Measurements from ENCODE around the gene SHC2. TPM values are rescaled to one million over a fixed set of nuclear protein-coding genes. Genes with fewer than 3 reads are reported as not detected.

Gene SHC2
- total and polyA plus RNA-seq, 8 donors: 16.0 to 34.5 (median 20.2) TPM

DNA sequence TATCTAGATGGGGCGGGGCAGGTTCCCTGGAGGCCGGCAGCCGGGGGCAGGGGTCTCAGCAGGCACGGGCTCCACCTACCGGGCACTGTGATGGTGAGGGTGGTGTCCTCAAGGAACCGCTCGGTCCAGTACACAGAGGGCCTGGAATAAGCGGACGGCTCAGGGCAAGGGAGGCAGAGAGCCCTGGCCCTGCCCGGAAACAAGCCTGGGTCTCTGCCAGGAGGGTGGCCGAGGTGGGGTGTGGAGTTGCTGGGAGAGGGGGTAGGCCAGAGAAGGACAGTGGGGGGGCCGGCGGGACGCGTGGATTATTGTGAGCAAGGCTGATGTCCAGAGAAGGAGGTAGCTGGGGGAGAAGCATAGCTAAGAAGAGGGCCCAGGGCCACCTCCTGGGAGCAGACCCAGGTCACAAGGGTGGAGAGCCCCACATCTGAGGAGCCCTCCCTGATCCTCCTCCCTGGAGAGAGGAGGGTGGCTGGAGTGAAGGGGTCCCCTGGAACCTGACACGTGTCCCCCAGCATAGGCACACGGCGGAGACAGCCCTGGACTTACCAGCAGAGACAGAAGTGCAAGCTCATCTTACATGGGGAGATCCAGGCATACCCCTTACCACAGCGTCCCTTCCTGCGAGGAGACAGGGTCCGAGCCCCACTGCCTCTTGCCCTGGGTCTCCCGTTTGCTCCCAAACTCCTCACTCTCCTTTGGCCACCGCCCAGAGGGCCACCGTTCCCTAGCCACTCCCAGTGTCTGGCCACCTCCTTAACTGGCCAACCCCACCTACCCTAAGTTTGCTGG, 87.2 kb downstream of the SHC2 start:
- TF ChIP-seq, protein P1, sequence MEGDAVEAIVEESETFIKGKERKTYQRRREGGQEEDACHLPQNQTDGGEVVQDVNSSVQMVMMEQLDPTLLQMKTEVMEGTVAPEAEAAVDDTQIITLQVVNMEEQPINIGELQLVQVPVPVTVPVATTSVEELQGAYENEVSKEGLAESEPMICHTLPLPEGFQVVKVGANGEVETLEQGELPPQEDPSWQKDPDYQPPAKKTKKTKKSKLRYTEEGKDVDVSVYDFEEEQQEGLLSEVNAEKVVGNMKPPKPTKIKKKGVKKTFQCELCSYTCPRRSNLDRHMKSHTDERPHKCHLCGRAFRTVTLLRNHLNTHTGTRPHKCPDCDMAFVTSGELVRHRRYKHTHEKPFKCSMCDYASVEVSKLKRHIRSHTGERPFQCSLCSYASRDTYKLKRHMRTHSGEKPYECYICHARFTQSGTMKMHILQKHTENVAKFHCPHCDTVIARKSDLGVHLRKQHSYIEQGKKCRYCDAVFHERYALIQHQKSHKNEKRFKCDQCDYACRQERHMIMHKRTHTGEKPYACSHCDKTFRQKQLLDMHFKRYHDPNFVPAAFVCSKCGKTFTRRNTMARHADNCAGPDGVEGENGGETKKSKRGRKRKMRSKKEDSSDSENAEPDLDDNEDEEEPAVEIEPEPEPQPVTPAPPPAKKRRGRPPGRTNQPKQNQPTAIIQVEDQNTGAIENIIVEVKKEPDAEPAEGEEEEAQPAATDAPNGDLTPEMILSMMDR (IDR thresholded peaks at IDR 0.05): no peak
- Histone ChIP-seq H3K27ac (no peak overlapping the region), H3K4me1 (no peaks in the 10 kb centered on the region), H3K4me3 (no peak overlapping the region), H3K27me3 (peaks cover 6 to 50% of the 10 kb centered on the region in 2 donors), H3K9me3 (no peaks in the 10 kb centered on the region), H3K36me3 (no peaks in the 10 kb centered on the region)
- no peak for ATAC-seq
- DNase-seq: no peak
- intact Hi-C loops (cut with DNase I): no loop called here

DNA sequence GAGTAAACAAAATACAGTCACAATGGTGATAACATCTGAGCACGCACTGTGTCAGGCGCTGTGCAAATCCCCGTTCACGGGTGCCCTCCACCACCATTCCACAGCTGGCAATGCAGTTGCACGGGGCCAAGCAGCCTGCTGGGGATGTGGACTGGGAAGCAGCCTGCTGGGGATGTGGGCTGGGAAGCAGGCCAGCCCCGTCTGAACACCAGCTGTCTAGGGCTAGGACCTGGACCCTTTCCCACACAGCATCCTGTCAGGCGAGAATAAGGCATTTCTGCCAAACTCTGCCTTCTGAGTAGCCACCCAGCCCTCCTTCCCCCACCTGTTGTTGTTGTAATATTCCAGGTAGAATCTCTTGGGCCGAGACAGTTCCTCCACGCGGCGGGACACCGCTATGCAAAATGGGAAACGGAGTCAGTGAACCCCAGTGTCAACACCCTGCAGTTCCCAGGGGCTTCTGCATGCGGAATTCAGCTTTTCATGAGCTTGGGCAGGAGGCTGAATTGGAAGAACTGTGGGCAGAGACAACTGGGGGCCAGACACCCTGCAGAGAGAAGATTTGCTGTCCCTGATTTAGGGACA, 88.4 kb downstream of the SHC2 start:
- no peaks in the 10 kb centered on the region for H3K4me1 ChIP-seq
- H3K27me3 ChIP-seq: peaks cover 6 to 58% of the 10 kb centered on the region in 2 donors
- H3K36me3 ChIP-seq: no peaks in the 10 kb centered on the region
- TF ChIP-seq, protein P1 (IDR thresholded peaks at IDR 0.05): no peak
- no peaks in the 10 kb centered on the region for H3K9me3 ChIP-seq
- ATAC-seq (peak; percentile 57), DNase-seq (peak in 2 of 4 donors; percentile 70 to 87)
- intact Hi-C loops (cut with DNase I): no loop called here
- no peak overlapping the region for H3K4me3 ChIP-seq
- no peak overlapping the region for H3K27ac ChIP-seq

DNA sequence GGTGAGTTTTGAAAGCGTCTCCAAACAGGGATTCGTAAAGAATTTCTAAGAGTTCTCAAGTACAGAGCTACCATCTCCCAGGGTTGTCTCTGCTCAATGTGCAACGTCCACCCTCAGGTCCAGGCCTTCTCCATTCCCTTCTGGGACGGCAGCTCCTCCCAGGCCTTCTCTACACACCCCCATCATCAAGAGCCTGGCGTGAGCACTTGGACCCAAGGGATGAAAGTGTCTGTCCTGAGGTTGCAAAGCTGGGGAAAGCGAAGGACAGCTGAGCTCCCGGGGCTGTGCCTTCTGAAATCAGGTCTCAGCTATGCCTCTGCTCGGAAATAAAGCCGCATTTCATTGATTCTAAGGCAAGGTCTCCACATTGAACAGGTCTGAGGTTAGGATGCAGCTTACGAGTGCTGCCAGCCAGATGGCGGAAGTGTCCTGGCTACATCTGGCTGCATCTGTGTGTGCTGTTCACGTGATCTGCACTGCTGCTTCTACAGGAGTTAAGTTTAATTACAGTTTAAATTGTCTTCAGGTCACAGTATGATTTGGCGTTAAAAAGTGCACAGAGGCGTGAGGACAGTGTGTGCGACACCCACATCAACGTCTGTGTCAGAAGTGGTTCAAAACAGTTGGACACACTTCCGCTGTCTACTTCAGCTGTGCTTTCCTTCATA, 89.2 kb downstream of the SHC2 start:
- Histone ChIP-seq H3K36me3 (no peaks in the 10 kb centered on the region), H3K4me1 (no peaks in the 10 kb centered on the region), H3K27ac (no peak overlapping the region), H3K4me3 (no peak overlapping the region), H3K9me3 (no peaks in the 10 kb centered on the region), H3K27me3 (peaks cover 6 to 60% of the 10 kb centered on the region in 2 donors)
- TF ChIP-seq, protein P1 (IDR thresholded peaks at IDR 0.05): no peak
- ATAC-seq (no peak), DNase-seq (no peak)
- intact Hi-C loops (cut with DNase I): no loop called here

DNA sequence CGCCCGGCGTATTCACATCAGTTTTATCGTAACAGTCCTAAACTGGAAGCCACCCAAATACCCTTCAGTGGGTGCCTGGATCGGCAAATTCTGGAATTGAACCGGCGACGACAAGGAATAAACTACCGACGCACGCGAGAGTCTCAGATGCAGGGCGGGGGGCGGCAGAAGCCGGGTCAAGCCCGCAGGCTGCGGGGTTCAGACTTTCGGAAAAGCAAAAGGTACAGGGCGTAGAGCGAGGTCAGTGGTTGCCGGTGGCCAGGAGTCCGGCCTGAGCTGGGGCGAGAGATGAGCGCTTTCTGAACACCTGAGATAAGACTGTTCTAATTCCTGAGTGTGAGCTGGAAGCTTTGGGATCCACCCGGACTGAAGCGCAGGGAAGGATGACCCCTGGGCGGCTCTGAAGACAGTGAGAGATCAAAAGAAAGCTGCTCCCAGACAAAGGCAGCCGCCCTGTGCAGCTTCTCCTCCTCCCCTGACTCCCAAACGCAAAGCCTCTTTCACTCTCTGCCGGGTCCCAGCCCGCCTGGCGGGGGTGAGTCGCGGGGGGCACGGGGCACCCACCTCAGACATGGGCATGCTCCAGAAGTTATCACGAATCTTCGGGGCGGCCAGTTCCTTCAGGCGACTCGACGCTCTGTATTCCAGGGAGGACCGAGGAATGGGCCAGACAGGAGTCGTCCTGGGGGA, 90.0 kb downstream of the SHC2 start:
- no peak overlapping the region for H3K27ac ChIP-seq
- H3K36me3 ChIP-seq: no peaks in the 10 kb centered on the region
- H3K9me3 ChIP-seq: no peaks in the 10 kb centered on the region
- H3K27me3 ChIP-seq: peaks cover 6 to 60% of the 10 kb centered on the region in 2 donors
- TF ChIP-seq, protein P1 (IDR thresholded peaks at IDR 0.05): no peak
- DNase-seq (no peak), ATAC-seq (no peak)
- no peaks in the 10 kb centered on the region for H3K4me1 ChIP-seq
- intact Hi-C loops (cut with DNase I): no loop called here
- no peak overlapping the region for H3K4me3 ChIP-seq
